Loucy (cell line): ENCODE data around the gene SDK1.

Experiments
- H2AFZ ChIP-seq: fragments of 200-600 bp; sonication (generic); 2 replicates; pipeline ENCODE4 v1.6.0; 2016; ENCODE audit warnings: antibody characterized with exemption, mild to moderate bottlenecking, low read length, moderate library complexity
- H3F3A ChIP-seq: fragments of 200-600 bp; 2 replicates; pipeline ENCODE4 v1.6.0; 2016; ENCODE audit warnings: antibody characterized with exemption, low read depth, mild to moderate bottlenecking
- H3K27me3 ChIP-seq: fragments of 200-600 bp; sonication (generic); 2 replicates; pipeline ENCODE4 v1.6.1; 2014; ENCODE audit warnings: low read length, mild to moderate bottlenecking; ENCODE audit not compliant: insufficient read depth, poor library complexity, severe bottlenecking
- H3K36me3 ChIP-seq: fragments of 200-600 bp; sonication (generic); 2 replicates; pipeline ENCODE4 v1.6.1; 2016; ENCODE audit warnings: low read length; ENCODE audit not compliant: insufficient read depth
- H3K4me1 ChIP-seq: fragments of 200-600 bp; sonication (generic); 2 replicates; pipeline ENCODE4 v1.5.1; 2014; ENCODE audit warnings: low read length, mild to moderate bottlenecking; ENCODE audit not compliant: insufficient read depth, poor library complexity, severe bottlenecking
- H3K4me2 ChIP-seq: fragments of 200-600 bp; sonication (generic); 2 replicates; pipeline ENCODE4 v1.6.0; 2014; ENCODE audit warnings: antibody characterized with exemption, low read length, low read depth, mild to moderate bottlenecking; ENCODE audit not compliant: poor library complexity, severe bottlenecking
- H3K4me3 ChIP-seq: fragments of 200-600 bp; sonication (generic); 2 replicates; pipeline ENCODE4 v1.5.1; 2014; ENCODE audit warnings: low read length, mild to moderate bottlenecking, mixed read lengths; ENCODE audit not compliant: poor library complexity, severe bottlenecking
- H3K79me2 ChIP-seq: fragments of 200-600 bp; sonication (generic); 2 replicates; pipeline ENCODE4 v1.6.1; 2014; ENCODE audit warnings: low read length; ENCODE audit not compliant: insufficient read depth
- H3K9ac ChIP-seq: fragments of 200-600 bp; sonication (generic); 2 replicates; pipeline ENCODE4 v1.6.0; 2014; ENCODE audit warnings: mild to moderate bottlenecking, low read depth, low read length, moderate library complexity; ENCODE audit not compliant: poor library complexity, severe bottlenecking
- H3K9me2 ChIP-seq: fragments of 200-600 bp; sonication (generic); replicated peaks from 2 replicates; pipeline ENCODE4 v1.6.1; 2016; ENCODE audit warnings: low read depth, low read length, mixed read lengths
- H3K9me3 ChIP-seq: fragments of 200-600 bp; sonication (generic); 2 replicates; pipeline ENCODE4 v1.6.1; 2014; ENCODE audit warnings: mild to moderate bottlenecking, antibody characterized with exemption, low read length, low read depth; ENCODE audit not compliant: insufficient read depth
- H4K20me1 ChIP-seq: fragments of 200-600 bp; sonication (generic); 2 replicates; pipeline ENCODE4 v1.6.0; 2014; ENCODE audit warnings: antibody characterized with exemption, low read length, mild to moderate bottlenecking; ENCODE audit not compliant: insufficient read depth, poor library complexity, severe bottlenecking
- CTCF ChIP-seq: fragments of 200-600 bp; sonication (generic); conservative IDR thresholded peaks from 2 replicates; pipeline ENCODE4 v1.5.1; 2014; ENCODE audit warnings: mild to moderate bottlenecking, antibody characterized with exemption, low read length
- EZH2phosphoT487 ChIP-seq: fragments of 200-600 bp; IDR thresholded peaks from 2 replicates; pipeline ENCODE4 v1.6.1; 2018; ENCODE audit warnings: antibody characterized with exemption, mild to moderate bottlenecking, moderate library complexity, borderline replicate concordance

The SDK1 gene

GRCh38 chr7:4054158-4054557 is 753.1 kb downstream of the SDK1 start:
- Histone ChIP-seq H3K27me3 (no peaks in the 10 kb centered on the region), H3K9me2 (no peaks in the 10 kb centered on the region)

GRCh38 chr7:4056552-4057288 is 755.7 kb downstream of the SDK1 start:
- Histone ChIP-seq H4K20me1 (no peaks in the 10 kb centered on the region), H3F3A (no peaks in the 10 kb centered on the region), H3K9me2 (no peaks in the 10 kb centered on the region), H3K4me3 (no peak overlapping the region), H3K36me3 (no peaks in the 10 kb centered on the region), H2AFZ (no peak overlapping the region), H3K27me3 (no peaks in the 10 kb centered on the region), H3K9me3 (peaks cover 9% of the 10 kb centered on the region; the same call in 1 of the 2 replicates), H3K4me2 (no peak overlapping the region), H3K79me2 (no peaks in the 10 kb centered on the region), H3K4me1 (no peaks in the 10 kb centered on the region), H3K9ac (no peak overlapping the region)
- no peak for TF ChIP-seq CTCF
- no peak for TF ChIP-seq EZH2phosphoT487

More at GRCh38 chr7:4054158-4054557, 753.1 kb downstream of the SDK1 start:
- Histone ChIP-seq H4K20me1 (no peaks in the 10 kb centered on the region), H3K4me1 (no peaks in the 10 kb centered on the region), H3K79me2 (no peaks in the 10 kb centered on the region), H3K4me3 (no peak overlapping the region), H3F3A (no peaks in the 10 kb centered on the region), H3K9me3 (peaks cover 9% of the 10 kb centered on the region; the same call in 1 of the 2 replicates), H2AFZ (no peak overlapping the region), H3K36me3 (no peaks in the 10 kb centered on the region), H3K4me2 (no peak overlapping the region), H3K9ac (no peak overlapping the region)
- no peak for TF ChIP-seq CTCF
- TF ChIP-seq EZH2phosphoT487 = no peak

- no peaks in the 10 kb centered on the region for H3K9me2 ChIP-seq
- no peaks in the 10 kb centered on the region for H3K27me3 ChIP-seq
- H3K9ac ChIP-seq = no peak overlapping the region
- H3K36me3 ChIP-seq = no peaks in the 10 kb centered on the region
- no peak overlapping the region for H3K4me3 ChIP-seq
- H3K4me2 ChIP-seq = no peak overlapping the region
- no peaks in the 10 kb centered on the region for H4K20me1 ChIP-seq
- no peaks in the 10 kb centered on the region for H3K4me1 ChIP-seq
- TF ChIP-seq CTCF (no peak), EZH2phosphoT487 (no peak)
- H3K79me2 ChIP-seq = no peaks in the 10 kb centered on the region
- H3K9me3 ChIP-seq = peaks cover 9% of the 10 kb centered on the region; the same call in 1 of the 2 replicates
- no peak overlapping the region for H2AFZ ChIP-seq
- no peaks in the 10 kb centered on the region for H3F3A ChIP-seq
Observed at GRCh38 chr7:4057289-4057616, 756.2 kb downstream of the SDK1 start.
